HG02885 (cell line): ENCODE data around the gene DUXA.
"Not testable (repeated sequence)": the region's sequence is repeated elsewhere in the genome, so short reads cannot be mapped to it uniquely, and the experiment has no call there.

Experiments
- ATAC-seq: cut with Tn5 transposase; IDR thresholded peaks from one replicate; pipeline ENCODE4 v1.9.1; 2021; ENCODE audit warnings: mild to moderate bottlenecking; ENCODE audit not compliant: unreplicated experiment, poor library complexity

DUXA gene

GRCh38 chr19:57167385-57167784, at the start of gene DUXA:
TSS of gene DUXA (minus strand) at chr19:57167485. CDS start at chr19:57167443, 42 bp downstream.
- ATAC-seq, result no peak

GRCh38 chr19:57212109-57212508, 44.8 kb upstream of the DUXA start:
- ATAC-seq, result no peak

DNA sequence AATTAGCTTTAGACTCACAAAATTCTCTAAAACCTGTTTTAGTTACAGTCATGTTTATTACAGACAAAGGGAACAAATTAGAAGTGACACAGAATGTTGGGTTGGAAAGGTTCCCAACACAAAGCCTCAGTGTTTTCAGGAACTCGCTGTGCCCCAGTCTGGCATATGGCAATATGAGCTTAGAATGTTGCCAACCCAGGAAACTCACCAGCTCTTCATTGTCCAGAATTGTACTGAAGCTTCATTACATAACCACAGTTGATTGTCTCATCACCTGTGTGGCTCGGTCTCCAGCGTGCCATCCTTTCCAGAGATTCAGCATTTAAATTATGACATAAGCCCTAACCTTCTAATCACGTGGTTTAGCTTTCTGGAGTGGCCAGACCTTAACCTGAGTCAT, 43.1 kb upstream of the DUXA start:
- no peak for ATAC-seq

DNA sequence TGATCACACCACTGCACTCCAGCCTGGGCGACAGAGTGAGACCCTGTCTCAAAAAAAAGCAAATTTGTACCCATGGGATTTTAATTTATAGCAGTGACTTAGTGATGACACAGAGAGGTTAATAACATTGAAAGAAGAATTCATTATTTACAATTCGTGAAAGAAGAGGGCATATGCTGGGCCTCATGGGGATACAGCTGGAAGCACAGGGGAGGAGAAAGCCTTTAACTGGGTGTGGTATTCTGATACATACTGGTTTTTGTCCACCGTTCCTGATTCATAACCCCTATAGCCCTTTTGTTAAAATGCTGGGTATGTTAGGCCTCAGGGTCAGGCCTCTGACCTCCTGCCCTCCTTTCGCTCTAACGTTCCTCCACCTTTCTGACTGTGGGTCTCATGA, 34.9 kb upstream of the DUXA start:
- ATAC-seq, result no peak

GRCh38 chr19:57197874-57198273, 30.6 kb upstream of the DUXA start:
- not testable (repeated sequence) for ATAC-seq

GRCh38 chr19:57192993-57193392, 25.7 kb upstream of the DUXA start:
- no peak for ATAC-seq

GRCh38 chr19:57192077-57192420, 24.8 kb upstream of the DUXA start:
- ATAC-seq, result no peak

GRCh38 chr19:57191141-57192076, 24.1 kb upstream of the DUXA start, which contains the start of gene ZNF264:
TSS of gene ZNF264 (plus strand) at chr19:57191500. CDS start at chr19:57191914, 414 bp downstream.
- ATAC-seq, result peak; percentile 94

GRCh38 chr19:57190301-57190700, 23.0 kb upstream of the DUXA start:
- ATAC-seq, result no peak

- ATAC-seq, result no peak
These were observed 4.3 kb upstream of the DUXA start for GRCh38 chr19:57171551-57172081.

DNA sequence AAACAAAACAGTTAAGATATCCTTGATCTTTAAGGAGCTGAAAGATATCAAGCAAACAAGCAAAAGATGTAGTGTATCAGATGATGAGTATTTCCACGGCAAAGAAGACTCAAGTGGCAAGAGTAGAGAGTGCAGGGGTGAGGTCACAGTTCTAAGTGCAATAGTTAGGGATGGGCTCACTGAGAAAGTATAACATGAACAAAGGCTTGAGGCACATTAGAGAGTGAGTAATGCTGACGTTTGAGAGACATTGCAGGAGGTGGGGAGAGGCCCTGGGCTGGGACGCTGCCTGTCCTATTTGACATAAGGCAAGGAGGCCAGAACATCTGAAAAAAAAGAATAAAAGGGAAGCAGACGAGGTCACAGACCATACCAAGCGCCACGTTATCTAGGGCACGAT, 1.4 kb downstream of the DUXA start:
- no peak for ATAC-seq

DNA sequence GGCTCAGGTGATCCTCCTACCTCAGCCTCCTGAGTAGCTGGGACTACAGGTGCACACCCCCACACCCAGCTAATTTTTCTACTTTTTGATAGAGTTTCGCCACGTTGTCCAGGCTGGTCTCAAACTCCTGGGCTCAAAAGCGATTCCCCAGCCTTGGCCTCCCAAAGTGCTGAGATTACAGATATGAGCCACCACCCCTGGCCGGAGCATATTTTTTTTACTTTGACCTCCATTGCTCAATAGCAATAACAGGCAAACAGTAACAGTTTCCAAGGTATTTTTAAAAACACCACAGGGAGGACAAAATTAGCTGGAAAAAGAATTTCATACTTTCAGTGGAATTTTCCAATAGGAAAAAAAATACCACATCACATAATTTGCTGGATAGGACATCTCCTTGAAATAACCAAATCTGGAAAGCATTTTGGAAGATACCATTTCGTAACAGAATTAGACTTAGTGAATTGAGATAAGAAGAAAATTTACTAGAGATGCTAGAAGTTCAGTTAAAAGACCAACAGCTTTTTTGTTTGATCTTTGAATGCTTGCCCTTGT, 5.2 kb downstream of the DUXA start:
- ATAC-seq, result no peak

DNA sequence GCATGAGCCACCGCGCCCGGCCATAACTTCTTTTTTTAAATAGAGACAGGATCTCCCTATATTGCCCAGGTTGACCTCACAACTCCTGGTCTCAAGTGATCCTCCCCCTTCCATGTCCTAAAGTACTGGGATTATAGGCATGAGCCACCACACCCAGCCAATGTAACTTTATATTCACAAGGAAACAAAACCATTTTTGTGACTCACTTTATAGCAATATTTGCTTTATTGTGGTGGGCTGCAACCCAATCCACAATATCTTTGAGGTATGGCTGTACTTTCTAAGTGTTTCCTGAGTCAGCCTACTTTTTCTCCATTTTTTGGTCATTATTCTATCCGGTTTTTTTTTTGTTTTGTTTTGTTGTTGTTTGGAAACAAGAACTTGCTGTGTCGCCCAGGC, 14.4 kb downstream of the DUXA start:
- ATAC-seq, result no peak

GRCh38 chr19:57141699-57142098, 25.6 kb downstream of the DUXA start:
- ATAC-seq, result no peak

GRCh38 chr19:57135797-57136196, 31.5 kb downstream of the DUXA start:
- ATAC-seq, result no peak

DNA sequence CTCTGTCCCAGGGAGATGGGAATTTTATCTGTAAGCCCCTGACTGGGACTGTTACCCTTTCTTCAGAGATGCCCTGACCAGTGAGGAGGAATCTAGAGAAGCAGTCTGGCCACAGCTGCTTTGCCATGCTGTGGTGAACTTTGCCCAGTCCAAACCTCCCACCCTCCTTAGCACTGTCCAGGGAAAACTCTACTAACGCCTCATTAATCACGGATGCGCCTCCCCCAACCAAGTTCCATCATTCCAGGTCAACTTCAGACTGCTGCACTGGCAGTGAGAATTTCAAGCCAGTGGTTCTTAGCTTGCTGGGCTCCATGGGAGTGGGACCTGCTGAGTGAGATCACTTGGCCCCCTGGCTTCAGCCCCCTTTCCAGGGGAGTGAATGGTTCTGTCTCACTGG, 39.9 kb downstream of the DUXA start:
- ATAC-seq, result not testable (repeated sequence)

DNA sequence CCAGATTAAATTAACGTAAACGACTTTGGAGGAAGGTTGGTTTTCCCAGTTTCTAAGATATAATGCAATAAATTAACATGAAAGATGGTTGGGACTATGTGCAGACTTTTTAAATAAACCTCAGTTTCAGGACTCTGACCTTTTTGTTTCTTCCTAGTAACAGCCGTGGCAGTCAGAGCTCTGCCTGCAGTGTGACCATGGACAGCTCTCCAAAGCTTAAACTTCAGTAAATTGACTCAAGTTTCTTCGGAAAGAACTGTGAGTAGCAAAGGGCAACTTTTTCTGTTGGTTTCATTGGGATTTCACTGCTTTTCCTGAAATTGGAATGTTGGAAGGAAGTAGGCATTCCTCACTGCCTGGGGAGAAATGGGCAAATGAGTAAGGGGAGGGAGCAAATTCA, 43.4 kb downstream of the DUXA start:
- ATAC-seq, result no peak

- ATAC-seq, result no peak
These were observed 48.4 kb downstream of the DUXA start for GRCh38 chr19:57118848-57119247.

DNA sequence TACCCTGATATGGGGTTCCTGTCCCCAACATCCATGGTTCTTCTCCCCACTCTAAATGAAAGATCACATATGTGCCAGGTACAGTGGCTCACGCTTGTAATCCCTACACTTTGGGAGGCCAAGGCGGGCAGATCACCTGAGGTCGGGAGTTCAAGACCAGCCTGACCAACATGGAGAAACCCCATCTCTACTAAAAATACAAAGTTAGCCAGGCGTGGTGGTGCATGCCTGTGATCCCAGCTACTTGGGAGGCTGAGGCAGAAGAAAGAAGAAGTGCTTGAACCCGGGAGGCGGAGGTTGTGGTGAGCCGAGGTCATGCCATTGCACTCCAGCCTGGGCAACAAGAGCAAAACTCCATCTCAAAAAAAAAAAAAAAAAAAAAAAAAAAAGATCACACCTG, 53.8 kb downstream of the DUXA start:
- not testable (repeated sequence) for ATAC-seq

- ATAC-seq, result no peak
These were observed 56.0 kb downstream of the DUXA start for GRCh38 chr19:57111329-57111644.

DNA sequence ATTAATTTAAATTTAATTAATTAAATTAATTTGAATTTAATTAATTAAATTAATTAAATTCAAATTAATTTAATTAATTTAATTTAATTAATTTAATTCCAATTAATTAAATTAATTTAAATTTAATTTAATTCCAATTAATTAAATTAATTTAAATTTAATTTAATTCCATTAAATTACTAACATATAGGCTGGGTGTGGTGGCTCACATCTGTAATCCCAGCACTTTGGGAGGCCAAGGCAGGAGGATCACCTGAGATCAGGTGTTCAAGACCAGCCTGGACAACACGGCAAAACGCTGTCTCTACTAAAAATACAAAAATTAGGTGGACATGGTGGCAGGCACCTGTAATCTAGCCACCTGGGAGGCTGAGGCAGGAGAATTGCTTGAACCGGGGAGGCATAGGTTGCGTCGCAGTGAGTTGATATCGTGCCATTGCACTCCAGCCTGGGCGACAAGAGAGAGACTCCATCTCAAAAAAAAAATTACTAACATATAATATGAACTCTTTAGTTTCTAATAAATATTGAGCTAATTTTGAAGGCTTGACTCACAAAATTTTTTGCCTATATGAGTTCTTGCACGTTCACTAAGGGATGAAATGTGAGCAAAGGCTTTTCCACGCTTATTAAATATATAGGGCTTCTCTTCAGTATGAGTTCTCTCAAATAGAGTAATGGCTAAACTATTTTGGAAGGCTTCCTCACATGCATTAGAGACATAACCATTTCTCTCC, 56.5 kb downstream of the DUXA start:
- ATAC-seq, result no peak
